Measurements from ENCODE around the gene ITGA6. TPM values are rescaled to one million over a fixed set of nuclear protein-coding genes. Genes with fewer than 3 reads are reported as not detected.
"Not testable (repeated sequence)": the region's sequence is repeated elsewhere in the genome, so short reads cannot be mapped to it uniquely, and the experiment has no call there.

ITGA6 gene
- total and polyA plus RNA-seq, 2 donors from 2014 or later: 32.8 to 89.1 TPM

- intact Hi-C loops (cut with DNase I): no loop called here
- H3K4me1 ChIP-seq (ENCODE audit: control insufficient read depth in 2 of 3, insufficient read depth in 2 of 3, low read depth in 1 of 3, low read length in 3 of 3): no peaks in the 10 kb centered on the region
Measured at GRCh38 chr2:172535119-172535518, 107.7 kb downstream of the ITGA6 start.

GRCh38 chr2:172537851-172538250 lies 110.5 kb downstream of the ITGA6 start:
- H3K4me1 ChIP-seq (ENCODE audit: control insufficient read depth in 2 of 3, insufficient read depth in 2 of 3, low read depth in 1 of 3, low read length in 3 of 3); H3K27ac ChIP-seq (ENCODE audit: low read depth in 2 of 2, low read length in 2 of 2); H3K36me3 ChIP-seq (ENCODE audit: control insufficient read depth in 2 of 3, insufficient read depth in 3 of 3, low read length in 3 of 3); H3K27me3 ChIP-seq (ENCODE audit: control insufficient read depth, insufficient read depth, low read length); H3K9ac ChIP-seq (ENCODE audit: low read length in 3 of 3); FAIRE-seq; intact Hi-C loops (cut with DNase I); H3K9me3 ChIP-seq (ENCODE audit: control insufficient read depth in 2 of 3, insufficient read depth in 1 of 3, low read length in 3 of 3); DNase-seq; H3K4me3 ChIP-seq (ENCODE audit: low read length in 3 of 3): not testable (repeated sequence)

More at GRCh38 chr2:172535119-172535518, 107.7 kb downstream of the ITGA6 start:
- Histone ChIP-seq H3K9me3 (ENCODE audit: control insufficient read depth in 2 of 3, insufficient read depth in 1 of 3, low read length in 3 of 3) (peaks cover 0 to 8% (median 0%) of the 10 kb centered on the region in 3 donors), H3K27ac (ENCODE audit: low read depth in 2 of 2, low read length in 2 of 2) (no peak overlapping the region), H3K4me3 (ENCODE audit: low read length in 3 of 3) (no peak overlapping the region), H3K27me3 (ENCODE audit: control insufficient read depth, insufficient read depth, low read length) (no peaks in the 10 kb centered on the region), H3K9ac (ENCODE audit: low read length in 3 of 3) (no peak overlapping the region), H3K36me3 (ENCODE audit: control insufficient read depth in 2 of 3, insufficient read depth in 3 of 3, low read length in 3 of 3) (no peaks in the 10 kb centered on the region)
- TF ChIP-seq CTCF (IDR thresholded peaks at IDR 0.05; ENCODE audit: borderline replicate concordance, extremely low read depth, insufficient read depth): no peak
- DNase-seq (no peak), FAIRE-seq (no peak)

GRCh38 chr2:172539767-172540166 lies 112.4 kb downstream of the ITGA6 start:
- no peaks in the 10 kb centered on the region for H3K36me3 ChIP-seq (ENCODE audit: control insufficient read depth in 2 of 3, insufficient read depth in 3 of 3, low read length in 3 of 3)
- no peak overlapping the region for H3K27ac ChIP-seq (ENCODE audit: low read depth in 2 of 2, low read length in 2 of 2)
- no peaks in the 10 kb centered on the region for H3K27me3 ChIP-seq (ENCODE audit: control insufficient read depth, insufficient read depth, low read length)
- FAIRE-seq (no peak), DNase-seq (no peak)
- H3K9me3 ChIP-seq (ENCODE audit: control insufficient read depth in 2 of 3, insufficient read depth in 1 of 3, low read length in 3 of 3): peaks cover 0 to 4% (median 0%) of the 10 kb centered on the region in 3 donors
- H3K4me3 ChIP-seq (ENCODE audit: low read length in 3 of 3): no peak overlapping the region
- H3K9ac ChIP-seq (ENCODE audit: low read length in 3 of 3): no peak overlapping the region
- intact Hi-C loops (cut with DNase I): no loop called here
- no peak for TF ChIP-seq CTCF (IDR thresholded peaks at IDR 0.05; ENCODE audit: borderline replicate concordance, extremely low read depth, insufficient read depth)
- no peaks in the 10 kb centered on the region for H3K4me1 ChIP-seq (ENCODE audit: control insufficient read depth in 2 of 3, insufficient read depth in 2 of 3, low read depth in 1 of 3, low read length in 3 of 3)

GRCh38 chr2:172540421-172540820 lies 113.0 kb downstream of the ITGA6 start:
- no peak for FAIRE-seq
- Histone ChIP-seq H3K4me3 (ENCODE audit: low read length in 3 of 3) (no peak overlapping the region), H3K9me3 (ENCODE audit: control insufficient read depth in 2 of 3, insufficient read depth in 1 of 3, low read length in 3 of 3) (peaks cover 0 to 4% (median 0%) of the 10 kb centered on the region in 3 donors), H3K27ac (ENCODE audit: low read depth in 2 of 2, low read length in 2 of 2) (no peak overlapping the region), H3K27me3 (ENCODE audit: control insufficient read depth, insufficient read depth, low read length) (no peaks in the 10 kb centered on the region), H3K36me3 (ENCODE audit: control insufficient read depth in 2 of 3, insufficient read depth in 3 of 3, low read length in 3 of 3) (no peaks in the 10 kb centered on the region), H3K4me1 (ENCODE audit: control insufficient read depth in 2 of 3, insufficient read depth in 2 of 3, low read depth in 1 of 3, low read length in 3 of 3) (no peaks in the 10 kb centered on the region), H3K9ac (ENCODE audit: low read length in 3 of 3) (no peak overlapping the region)
- no peak for DNase-seq
- intact Hi-C loops (cut with DNase I): no loop called here
- TF ChIP-seq CTCF (IDR thresholded peaks at IDR 0.05; ENCODE audit: borderline replicate concordance, extremely low read depth, insufficient read depth): no peak

All from kidney (tissue), 14 donors.